ENCODE measurements around the gene CNTRL.

DNA sequence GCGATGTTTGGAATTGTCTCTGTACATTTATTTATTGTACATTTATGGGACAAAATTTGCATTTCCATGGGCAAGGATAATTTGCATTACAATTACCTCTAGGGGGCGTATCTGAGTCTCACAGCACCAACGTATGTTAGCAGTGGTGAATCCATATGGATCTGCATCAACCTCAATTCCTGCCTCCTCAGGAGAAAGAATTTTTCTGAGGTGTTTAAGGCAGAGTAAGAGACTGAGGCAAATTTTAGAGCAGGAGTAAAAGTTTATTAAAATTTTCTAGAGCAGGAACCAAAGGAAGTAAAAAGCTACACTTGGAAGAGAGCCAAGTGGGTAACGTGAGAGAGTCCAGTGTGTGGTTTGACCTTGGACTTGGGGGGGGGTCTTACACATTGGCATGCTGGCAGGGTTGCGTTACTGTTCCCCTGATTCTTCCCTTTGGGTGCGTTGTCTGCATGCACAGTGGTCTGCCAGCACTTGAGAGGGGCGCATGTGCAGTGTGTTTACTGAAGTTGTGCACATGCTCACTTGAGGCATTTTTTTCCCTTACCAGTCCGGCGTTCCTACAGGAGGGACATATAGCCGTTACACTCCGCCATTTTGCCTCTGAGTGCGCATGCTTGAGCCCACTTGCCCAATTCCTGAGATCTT lies 147.9 kb downstream of the CNTRL start:
- TF ChIP-seq, protein P1, sequence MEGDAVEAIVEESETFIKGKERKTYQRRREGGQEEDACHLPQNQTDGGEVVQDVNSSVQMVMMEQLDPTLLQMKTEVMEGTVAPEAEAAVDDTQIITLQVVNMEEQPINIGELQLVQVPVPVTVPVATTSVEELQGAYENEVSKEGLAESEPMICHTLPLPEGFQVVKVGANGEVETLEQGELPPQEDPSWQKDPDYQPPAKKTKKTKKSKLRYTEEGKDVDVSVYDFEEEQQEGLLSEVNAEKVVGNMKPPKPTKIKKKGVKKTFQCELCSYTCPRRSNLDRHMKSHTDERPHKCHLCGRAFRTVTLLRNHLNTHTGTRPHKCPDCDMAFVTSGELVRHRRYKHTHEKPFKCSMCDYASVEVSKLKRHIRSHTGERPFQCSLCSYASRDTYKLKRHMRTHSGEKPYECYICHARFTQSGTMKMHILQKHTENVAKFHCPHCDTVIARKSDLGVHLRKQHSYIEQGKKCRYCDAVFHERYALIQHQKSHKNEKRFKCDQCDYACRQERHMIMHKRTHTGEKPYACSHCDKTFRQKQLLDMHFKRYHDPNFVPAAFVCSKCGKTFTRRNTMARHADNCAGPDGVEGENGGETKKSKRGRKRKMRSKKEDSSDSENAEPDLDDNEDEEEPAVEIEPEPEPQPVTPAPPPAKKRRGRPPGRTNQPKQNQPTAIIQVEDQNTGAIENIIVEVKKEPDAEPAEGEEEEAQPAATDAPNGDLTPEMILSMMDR (IDR thresholded peaks at IDR 0.05 in 8 of 11, conservative IDR thresholded peaks at IDR 0.05 in 3 of 11) = peak in 8 of 11 experiments; percentile 24 to 69 (median 62)
- TF ChIP-seq POLR2A (IDR thresholded peaks at IDR 0.05) = no peak
